ENCODE results near the gene GMPPA.

Gene GMPPA

GRCh38 chr2:219491278-219491963 is 7.3 kb upstream of the GMPPA start:
- no peak overlapping the region for H2BK120ac ChIP-seq (ENCODE audit: low read depth, low read length)
- DNase-seq (ENCODE audit: low spot score): no peak
- H3K27me3 ChIP-seq (ENCODE audit: control insufficient read depth in 3 of 3, insufficient read depth in 3 of 3, low read depth in 1 of 3, low read length in 3 of 3): peaks cover 5 to 76% (median 50%) of the 10 kb centered on the region in 3 experiments
- no peak overlapping the region for H2BK12ac ChIP-seq (ENCODE audit: low read length)
- no peak overlapping the region for H4K91ac ChIP-seq (ENCODE audit: low read depth, low read length, poor library complexity)
- WGBS, 2 donors (ENCODE audit: extremely low coverage in 2 of 2, insufficient read length in 2 of 2, insufficient replicate concordance in 1 of 2): no CpG with 5 or more reads among the region's 14 CpGs
- H3K14ac ChIP-seq (ENCODE audit: low read length): no peak overlapping the region
- no peak overlapping the region for H3K4me3 ChIP-seq (ENCODE audit: low read length in 2 of 2)
- H3K4ac ChIP-seq (ENCODE audit: low read length): no peak overlapping the region
- H3K4me2 ChIP-seq (ENCODE audit: insufficient read depth, low read length, poor library complexity, severe bottlenecking): no peak overlapping the region
- no peak overlapping the region for H4K8ac ChIP-seq (ENCODE audit: low read depth, low read length)
- no peak overlapping the region for H3K18ac ChIP-seq (ENCODE audit: low read length)
- H2BK5ac ChIP-seq (ENCODE audit: low read length): no peak overlapping the region
- H3K23ac ChIP-seq (ENCODE audit: low read depth, low read length, poor library complexity): no peak overlapping the region
- no peaks in the 10 kb centered on the region for H3K79me1 ChIP-seq (ENCODE audit: low read depth, low read length)
- H3K4me1 ChIP-seq (ENCODE audit: control insufficient read depth in 2 of 2, insufficient read depth in 1 of 2, low read depth in 1 of 2, low read length in 2 of 2): peaks cover 1 to 7% of the 10 kb centered on the region in 2 donors
- no peak overlapping the region for H3K27ac ChIP-seq (replicated peaks; ENCODE audit: low read length)
- H3K9me3 ChIP-seq (replicated peaks in 1 of 2; ENCODE audit: control insufficient read depth in 2 of 2, insufficient read depth in 1 of 2, low read depth in 1 of 2, low read length in 2 of 2): no peaks in the 10 kb centered on the region
- H3K9ac ChIP-seq (ENCODE audit: low read depth, low read length, poor library complexity): no peak overlapping the region
- H2BK15ac ChIP-seq (ENCODE audit: low read length): no peak overlapping the region
- H3K36me3 ChIP-seq (replicated peaks in 1 of 2; ENCODE audit: control insufficient read depth in 2 of 2, insufficient read depth in 2 of 2, low read length in 2 of 2): no peaks in the 10 kb centered on the region
- no peak overlapping the region for H2AFZ ChIP-seq (ENCODE audit: low read length)
- H2AK5ac ChIP-seq (ENCODE audit: low read depth, low read length): no peak overlapping the region

- H3K18ac ChIP-seq (ENCODE audit: low read length): peak overlapping the region; percentile 46
- no peak overlapping the region for H2AFZ ChIP-seq (ENCODE audit: low read length)
- peaks cover 15 to 73% (median 52%) of the 10 kb centered on the region in 3 experiments for H3K27me3 ChIP-seq (ENCODE audit: control insufficient read depth in 3 of 3, insufficient read depth in 3 of 3, low read depth in 1 of 3, low read length in 3 of 3)
- no peaks in the 10 kb centered on the region for H3K79me1 ChIP-seq (ENCODE audit: low read depth, low read length)
- H4K8ac ChIP-seq (ENCODE audit: low read depth, low read length): no peak overlapping the region
- no peak overlapping the region for H3K14ac ChIP-seq (ENCODE audit: low read length)
- H2BK12ac ChIP-seq (ENCODE audit: low read length): peak overlapping the region; percentile 30
- H3K36me3 ChIP-seq (replicated peaks in 1 of 2; ENCODE audit: control insufficient read depth in 2 of 2, insufficient read depth in 2 of 2, low read length in 2 of 2): no peaks in the 10 kb centered on the region
- H2BK120ac ChIP-seq (ENCODE audit: low read depth, low read length): no peak overlapping the region
- H2BK15ac ChIP-seq (ENCODE audit: low read length): peak overlapping the region; percentile 54
- no peak overlapping the region for H3K9ac ChIP-seq (ENCODE audit: low read depth, low read length, poor library complexity)
- no peaks in the 10 kb centered on the region for H3K9me3 ChIP-seq (replicated peaks in 1 of 2; ENCODE audit: control insufficient read depth in 2 of 2, insufficient read depth in 1 of 2, low read depth in 1 of 2, low read length in 2 of 2)
- no peak overlapping the region for H2BK5ac ChIP-seq (ENCODE audit: low read length)
- H2AK5ac ChIP-seq (ENCODE audit: low read depth, low read length): peak overlapping the region; percentile 81
- H3K4me1 ChIP-seq (ENCODE audit: control insufficient read depth in 2 of 2, insufficient read depth in 1 of 2, low read depth in 1 of 2, low read length in 2 of 2): peaks cover 0 to 5% of the 10 kb centered on the region in 2 donors
- H3K27ac ChIP-seq (replicated peaks; ENCODE audit: low read length): no peak overlapping the region
- H3K23ac ChIP-seq (ENCODE audit: low read depth, low read length, poor library complexity): peak overlapping the region; percentile 62
- no peak overlapping the region for H3K4me3 ChIP-seq (ENCODE audit: low read length in 2 of 2)
- no peak overlapping the region for H4K91ac ChIP-seq (ENCODE audit: low read depth, low read length, poor library complexity)
- no peak for DNase-seq (ENCODE audit: low spot score)
- H3K4ac ChIP-seq (ENCODE audit: low read length): no peak overlapping the region
- WGBS, 2 donors (ENCODE audit: extremely low coverage in 2 of 2, insufficient read length in 2 of 2, insufficient replicate concordance in 1 of 2): no CpG with 5 or more reads among the region's 20 CpGs
- no peak overlapping the region for H3K4me2 ChIP-seq (ENCODE audit: insufficient read depth, low read length, poor library complexity, severe bottlenecking)
Measured at GRCh38 chr2:219492575-219492974, 6.1 kb upstream of the GMPPA start.

- Histone ChIP-seq H3K27ac (replicated peaks; ENCODE audit: low read length) (no peak overlapping the region), H3K27me3 (ENCODE audit: control insufficient read depth in 3 of 3, insufficient read depth in 3 of 3, low read depth in 1 of 3, low read length in 3 of 3) (peaks cover 18 to 72% (median 57%) of the 10 kb centered on the region in 3 experiments), H2AFZ (ENCODE audit: low read length) (no peak overlapping the region), H2AK5ac (ENCODE audit: low read depth, low read length) (peak overlapping the region; percentile 81), H3K9ac (ENCODE audit: low read depth, low read length, poor library complexity) (no peak overlapping the region), H4K91ac (ENCODE audit: low read depth, low read length, poor library complexity) (no peak overlapping the region), H3K36me3 (replicated peaks in 1 of 2; ENCODE audit: control insufficient read depth in 2 of 2, insufficient read depth in 2 of 2, low read length in 2 of 2) (no peaks in the 10 kb centered on the region), H2BK12ac (ENCODE audit: low read length) (peak overlapping the region; percentile 65), H2BK15ac (ENCODE audit: low read length) (peak overlapping the region; percentile 54), H3K4me2 (ENCODE audit: insufficient read depth, low read length, poor library complexity, severe bottlenecking) (no peak overlapping the region), H3K23ac (ENCODE audit: low read depth, low read length, poor library complexity) (no peak overlapping the region), H3K4me1 (ENCODE audit: control insufficient read depth in 2 of 2, insufficient read depth in 1 of 2, low read depth in 1 of 2, low read length in 2 of 2) (peaks cover 0 to 8% of the 10 kb centered on the region in 2 donors), H2BK120ac (ENCODE audit: low read depth, low read length) (no peak overlapping the region), H4K8ac (ENCODE audit: low read depth, low read length) (no peak overlapping the region), H3K9me3 (replicated peaks in 1 of 2; ENCODE audit: control insufficient read depth in 2 of 2, insufficient read depth in 1 of 2, low read depth in 1 of 2, low read length in 2 of 2) (no peaks in the 10 kb centered on the region), H3K4me3 (ENCODE audit: low read length in 2 of 2) (no peak overlapping the region), H3K18ac (ENCODE audit: low read length) (peak overlapping the region; percentile 34), H2BK5ac (ENCODE audit: low read length) (no peak overlapping the region), H3K14ac (ENCODE audit: low read length) (no peak overlapping the region), H3K4ac (ENCODE audit: low read length) (no peak overlapping the region), H3K79me1 (ENCODE audit: low read depth, low read length) (no peaks in the 10 kb centered on the region)
- WGBS, 2 donors (ENCODE audit: extremely low coverage in 2 of 2, insufficient read length in 2 of 2, insufficient replicate concordance in 1 of 2): no CpG with 5 or more reads among the region's 5 CpGs
- DNase-seq (ENCODE audit: low spot score): no peak
Measured at GRCh38 chr2:219493086-219493485, 5.6 kb upstream of the GMPPA start.

- no peak overlapping the region for H3K14ac ChIP-seq (ENCODE audit: low read length)
- H2BK5ac ChIP-seq (ENCODE audit: low read length): no peak overlapping the region
- H2AK5ac ChIP-seq (ENCODE audit: low read depth, low read length): no peak overlapping the region
- H2BK15ac ChIP-seq (ENCODE audit: low read length): no peak overlapping the region
- no peak for DNase-seq (ENCODE audit: low spot score)
- no peak overlapping the region for H2BK12ac ChIP-seq (ENCODE audit: low read length)
- H4K91ac ChIP-seq (ENCODE audit: low read depth, low read length, poor library complexity): no peak overlapping the region
- no peak overlapping the region for H4K8ac ChIP-seq (ENCODE audit: low read depth, low read length)
- WGBS, 2 donors (ENCODE audit: extremely low coverage in 2 of 2, insufficient read length in 2 of 2, insufficient replicate concordance in 1 of 2): no CpG with 5 or more reads among the region's 10 CpGs
- no peaks in the 10 kb centered on the region for H3K36me3 ChIP-seq (replicated peaks in 1 of 2; ENCODE audit: control insufficient read depth in 2 of 2, insufficient read depth in 2 of 2, low read length in 2 of 2)
- no peak overlapping the region for H2AFZ ChIP-seq (ENCODE audit: low read length)
- H3K18ac ChIP-seq (ENCODE audit: low read length): no peak overlapping the region
- peaks cover 6 to 10% of the 10 kb centered on the region in 2 donors for H3K4me1 ChIP-seq (ENCODE audit: control insufficient read depth in 2 of 2, insufficient read depth in 1 of 2, low read depth in 1 of 2, low read length in 2 of 2)
- no peak overlapping the region for H3K27ac ChIP-seq (replicated peaks; ENCODE audit: low read length)
- H3K27me3 ChIP-seq (ENCODE audit: control insufficient read depth in 3 of 3, insufficient read depth in 3 of 3, low read depth in 1 of 3, low read length in 3 of 3): peaks cover 20 to 61% (median 60%) of the 10 kb centered on the region in 3 experiments
- H3K4me3 ChIP-seq (ENCODE audit: low read length in 2 of 2): no peak overlapping the region
- H2BK120ac ChIP-seq (ENCODE audit: low read depth, low read length): no peak overlapping the region
- no peaks in the 10 kb centered on the region for H3K79me1 ChIP-seq (ENCODE audit: low read depth, low read length)
- no peak overlapping the region for H3K4me2 ChIP-seq (ENCODE audit: insufficient read depth, low read length, poor library complexity, severe bottlenecking)
- H3K23ac ChIP-seq (ENCODE audit: low read depth, low read length, poor library complexity): no peak overlapping the region
- no peak overlapping the region for H3K4ac ChIP-seq (ENCODE audit: low read length)
- H3K9me3 ChIP-seq (replicated peaks in 1 of 2; ENCODE audit: control insufficient read depth in 2 of 2, insufficient read depth in 1 of 2, low read depth in 1 of 2, low read length in 2 of 2): no peaks in the 10 kb centered on the region
- H3K9ac ChIP-seq (ENCODE audit: low read depth, low read length, poor library complexity): no peak overlapping the region
Measured at GRCh38 chr2:219494952-219495530, 3.6 kb upstream of the GMPPA start.
